ENCODE measurements around the gene POLR2C. TPM values are rescaled to one million over a fixed set of nuclear protein-coding genes. Genes with fewer than 3 reads are reported as not detected.

Gene POLR2C
- total and polyA plus RNA-seq, 2 experiments from 2014 or later, result 40.0 to 163 TPM

GRCh38 chr16:57426356-57426755, 36.1 kb upstream of the POLR2C start:
- TF ChIP-seq EZH2 (IDR thresholded peaks at IDR 0.05; ENCODE audit: insufficient read depth, poor library complexity, severe bottlenecking) (no peak), EZH2phosphoT487 (IDR thresholded peaks at IDR 0.05; ENCODE audit: insufficient read depth, low read depth) (no peak)
- Histone ChIP-seq H3K4me1 (ENCODE audit: insufficient read depth) (peaks cover 6% of the 10 kb centered on the region; the same call in 1 of the 2 replicates), H3K9me3 (ENCODE audit: low read depth) (no peaks in the 10 kb centered on the region)

GRCh38 chr16:57427307-57427706, 35.2 kb upstream of the POLR2C start:
- Histone ChIP-seq H4K20me1 (ENCODE audit: insufficient read depth) (no peaks in the 10 kb centered on the region), H3K36me3 (ENCODE audit: low read depth) (peaks cover 23% of the 10 kb centered on the region), H3K4me3 (no peak overlapping the region), H3K9me2 (ENCODE audit: insufficient read depth) (no peaks in the 10 kb centered on the region), H3K4me1 (ENCODE audit: insufficient read depth) (peaks cover 3% of the 10 kb centered on the region; the same call in 1 of the 2 replicates), H3K27me3 (replicated peaks; ENCODE audit: insufficient read depth) (no peaks in the 10 kb centered on the region), H3K27ac (no peak overlapping the region), H3K4me2 (ENCODE audit: unreplicated experiment) (no peak overlapping the region), H3F3A (ENCODE audit: insufficient read depth) (peaks cover 5% of the 10 kb centered on the region; the same call in 1 of the 2 replicates), H3K9me3 (ENCODE audit: low read depth) (no peaks in the 10 kb centered on the region), H2AFZ (no peak overlapping the region), H3K9ac (no peak overlapping the region), H3K79me2 (ENCODE audit: insufficient read depth) (no peaks in the 10 kb centered on the region)
- TF ChIP-seq EZH2 (IDR thresholded peaks at IDR 0.05; ENCODE audit: insufficient read depth, poor library complexity, severe bottlenecking) (no peak), EZH2phosphoT487 (IDR thresholded peaks at IDR 0.05; ENCODE audit: insufficient read depth, low read depth) (no peak)
- in situ Hi-C loops (cut with MboI), result no loop called here
- WGBS, 2 experiments (ENCODE audit: low coverage in 1 of 2, low lambda C conversion rate in 2 of 2, missing lambda C conversion rate in 2 of 2), result 72 to 73% methylated on average over 8 of the region's 8 CpGs
- DNase-seq, result no peak

More at GRCh38 chr16:57426356-57426755, 36.1 kb upstream of the POLR2C start:
- H3K27ac ChIP-seq, result no peak overlapping the region
- no peak overlapping the region for H3K4me3 ChIP-seq
- no peaks in the 10 kb centered on the region for H3K9me2 ChIP-seq (ENCODE audit: insufficient read depth)
- DNase-seq, result no peak
- 88 to 93% methylated on average over 7 of the region's 7 CpGs for WGBS, 2 experiments (ENCODE audit: low coverage in 1 of 2, low lambda C conversion rate in 2 of 2, missing lambda C conversion rate in 2 of 2)
- no peak overlapping the region for H2AFZ ChIP-seq
- H4K20me1 ChIP-seq (ENCODE audit: insufficient read depth), result no peaks in the 10 kb centered on the region
- H3K4me2 ChIP-seq (ENCODE audit: unreplicated experiment), result no peak overlapping the region
- H3K79me2 ChIP-seq (ENCODE audit: insufficient read depth), result no peaks in the 10 kb centered on the region
- peaks cover 16% of the 10 kb centered on the region for H3K36me3 ChIP-seq (ENCODE audit: low read depth)
- peaks cover 9% of the 10 kb centered on the region; the same call in 1 of the 2 replicates for H3F3A ChIP-seq (ENCODE audit: insufficient read depth)
- no peaks in the 10 kb centered on the region for H3K27me3 ChIP-seq (replicated peaks; ENCODE audit: insufficient read depth)
- in situ Hi-C loops (cut with MboI), result no loop called here
- H3K9ac ChIP-seq, result no peak overlapping the region

DNA sequence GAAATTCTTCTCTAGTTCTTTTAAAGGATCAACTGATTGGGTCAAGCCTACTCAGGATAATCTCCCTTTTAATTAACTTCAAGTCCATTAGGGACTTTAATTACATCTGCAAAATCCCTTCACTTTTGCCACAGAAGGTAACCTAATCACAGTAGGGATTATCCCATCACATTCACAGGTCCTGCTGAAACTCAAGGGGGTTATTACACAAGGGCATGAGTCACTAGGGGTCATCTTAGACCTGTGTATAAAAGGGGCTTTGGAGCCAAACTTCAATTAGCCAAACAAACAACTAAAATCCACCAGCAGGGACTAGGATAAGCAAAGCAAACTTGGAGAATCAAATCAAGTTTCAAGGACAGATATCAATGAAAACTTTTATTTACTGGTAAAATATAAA, 34.7 kb upstream of the POLR2C start:
- TF ChIP-seq EZH2phosphoT487 (IDR thresholded peaks at IDR 0.05; ENCODE audit: insufficient read depth, low read depth), result no peak
- no peak for TF ChIP-seq EZH2 (IDR thresholded peaks at IDR 0.05; ENCODE audit: insufficient read depth, poor library complexity, severe bottlenecking)
- no peak overlapping the region for H2AFZ ChIP-seq
- no peaks in the 10 kb centered on the region for H4K20me1 ChIP-seq (ENCODE audit: insufficient read depth)
- H3K9me3 ChIP-seq (ENCODE audit: low read depth), result no peaks in the 10 kb centered on the region
- no peak overlapping the region for H3K9ac ChIP-seq
- H3K79me2 ChIP-seq (ENCODE audit: insufficient read depth), result no peaks in the 10 kb centered on the region
- no peak for DNase-seq
- no peaks in the 10 kb centered on the region for H3K9me2 ChIP-seq (ENCODE audit: insufficient read depth)
- no peaks in the 10 kb centered on the region for H3K4me1 ChIP-seq (ENCODE audit: insufficient read depth)
- H3K4me2 ChIP-seq (ENCODE audit: unreplicated experiment), result no peak overlapping the region
- H3F3A ChIP-seq (ENCODE audit: insufficient read depth), result no peaks in the 10 kb centered on the region
- H3K4me3 ChIP-seq, result no peak overlapping the region
- H3K36me3 ChIP-seq (ENCODE audit: low read depth), result peaks cover 27% of the 10 kb centered on the region
- no peaks in the 10 kb centered on the region for H3K27me3 ChIP-seq (replicated peaks; ENCODE audit: insufficient read depth)
- H3K27ac ChIP-seq, result no peak overlapping the region
- in situ Hi-C loops (cut with MboI), result no loop called here

- H3K4me1 ChIP-seq (ENCODE audit: insufficient read depth), result no peaks in the 10 kb centered on the region
- H3K27me3 ChIP-seq (replicated peaks; ENCODE audit: insufficient read depth), result no peaks in the 10 kb centered on the region
- DNase-seq, result no peak
- no peaks in the 10 kb centered on the region for H3K9me3 ChIP-seq (ENCODE audit: low read depth)
- peaks cover 57% of the 10 kb centered on the region for H3K36me3 ChIP-seq (ENCODE audit: low read depth)
- no peaks in the 10 kb centered on the region for H3K79me2 ChIP-seq (ENCODE audit: insufficient read depth)
- in situ Hi-C loops (cut with MboI), result no loop called here
- H3K4me3 ChIP-seq, result no peak overlapping the region
- no peaks in the 10 kb centered on the region for H3F3A ChIP-seq (ENCODE audit: insufficient read depth)
- no peak overlapping the region for H3K4me2 ChIP-seq (ENCODE audit: unreplicated experiment)
- H3K9ac ChIP-seq, result no peak overlapping the region
- no peak overlapping the region for H2AFZ ChIP-seq
- no peak for TF ChIP-seq EZH2phosphoT487 (IDR thresholded peaks at IDR 0.05; ENCODE audit: insufficient read depth, low read depth)
- no peak for TF ChIP-seq EZH2 (IDR thresholded peaks at IDR 0.05; ENCODE audit: insufficient read depth, poor library complexity, severe bottlenecking)
- 73 to 74% methylated on average over 5 of the region's 5 CpGs for WGBS, 2 experiments (ENCODE audit: low coverage in 1 of 2, low lambda C conversion rate in 2 of 2, missing lambda C conversion rate in 2 of 2)
- no peaks in the 10 kb centered on the region for H4K20me1 ChIP-seq (ENCODE audit: insufficient read depth)
- no peak overlapping the region for H3K27ac ChIP-seq
- H3K9me2 ChIP-seq (ENCODE audit: insufficient read depth), result no peaks in the 10 kb centered on the region
These were observed 31.5 kb upstream of the POLR2C start for GRCh38 chr16:57430955-57431354.

DNA sequence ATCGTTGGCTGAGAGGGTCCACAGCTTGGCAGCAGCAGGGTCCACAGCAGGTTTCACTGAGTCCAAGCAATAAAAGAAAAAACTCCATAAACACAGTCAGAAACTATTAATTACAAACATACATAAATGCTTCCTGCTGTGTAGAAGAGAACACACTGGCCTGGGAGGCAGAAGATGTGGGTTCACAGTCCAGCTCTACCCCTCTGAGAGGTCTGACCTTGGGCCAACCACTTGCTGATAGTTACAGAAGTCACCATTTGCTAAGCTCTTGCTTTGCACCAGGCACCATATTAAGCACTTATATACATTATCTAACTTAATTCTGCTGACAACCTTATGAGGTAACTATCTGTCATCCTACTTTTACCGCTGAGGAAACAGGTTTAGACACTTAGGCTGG, 30.0 kb upstream of the POLR2C start:
- no peak overlapping the region for H2AFZ ChIP-seq
- H3K79me2 ChIP-seq (ENCODE audit: insufficient read depth), result no peaks in the 10 kb centered on the region
- H3K4me1 ChIP-seq (ENCODE audit: insufficient read depth), result no peaks in the 10 kb centered on the region
- no peaks in the 10 kb centered on the region for H3K9me2 ChIP-seq (ENCODE audit: insufficient read depth)
- H4K20me1 ChIP-seq (ENCODE audit: insufficient read depth), result no peaks in the 10 kb centered on the region
- no peak overlapping the region for H3K4me2 ChIP-seq (ENCODE audit: unreplicated experiment)
- TF ChIP-seq EZH2phosphoT487 (IDR thresholded peaks at IDR 0.05; ENCODE audit: insufficient read depth, low read depth) (no peak), EZH2 (IDR thresholded peaks at IDR 0.05; ENCODE audit: insufficient read depth, poor library complexity, severe bottlenecking) (no peak)
- no peaks in the 10 kb centered on the region for H3K9me3 ChIP-seq (ENCODE audit: low read depth)
- in situ Hi-C loops (cut with MboI), result no loop called here
- peaks cover 66% of the 10 kb centered on the region for H3K36me3 ChIP-seq (ENCODE audit: low read depth)
- H3K9ac ChIP-seq, result no peak overlapping the region
- no peak for DNase-seq
- 94 to 98% methylated on average over 2 of the region's 2 CpGs for WGBS, 2 experiments (ENCODE audit: low coverage in 1 of 2, low lambda C conversion rate in 2 of 2, missing lambda C conversion rate in 2 of 2)
- H3K4me3 ChIP-seq, result no peak overlapping the region
- no peaks in the 10 kb centered on the region for H3K27me3 ChIP-seq (replicated peaks; ENCODE audit: insufficient read depth)
- no peak overlapping the region for H3K27ac ChIP-seq
- no peaks in the 10 kb centered on the region for H3F3A ChIP-seq (ENCODE audit: insufficient read depth)

Measured in GM23248 (cell line).